Measurements from ENCODE around the gene DCST2. TPM values are rescaled to one million over a fixed set of nuclear protein-coding genes. Genes with fewer than 3 reads are reported as not detected.
A peak's percentile ranks its signal among the peaks of the same experiment; 100 is the strongest.
"Not testable (repeated sequence)": the region's sequence is repeated elsewhere in the genome, so short reads cannot be mapped to it uniquely, and the experiment has no call there.

DCST2 gene
- total RNA-seq, 2 experiments from 2014 or later, result 0.46 to 0.67 TPM

DNA sequence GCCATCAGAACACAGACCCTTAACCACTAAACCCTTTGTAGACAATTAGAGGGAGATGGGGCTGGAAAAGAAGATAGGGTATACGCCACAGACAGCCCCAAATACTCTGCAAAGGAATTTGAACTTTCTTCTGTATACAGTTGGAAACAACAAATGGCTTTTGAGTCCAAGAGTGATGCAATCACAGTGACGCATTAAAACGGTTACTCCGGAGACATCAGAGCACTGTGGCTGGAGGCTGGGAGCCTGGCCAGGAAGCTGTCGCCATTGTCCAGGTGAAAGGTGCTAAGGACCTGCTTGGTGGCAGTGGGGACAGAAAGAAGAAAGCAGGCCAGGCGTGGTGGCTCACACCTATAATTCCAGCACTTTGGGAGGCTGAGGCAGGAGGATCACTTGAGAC, 46.3 kb downstream of the DCST2 start:
- Mint-ChIP-seq H3K4me3 (no peak overlapping the region), H3K27ac (no peak overlapping the region), H3K9me3 (ENCODE audit: low read depth) (no peaks in the 10 kb centered on the region), H3K36me3 (ENCODE audit: low read depth) (peaks cover 24% of the 10 kb centered on the region), H3K27me3 (no peaks in the 10 kb centered on the region), H3K4me1 (peaks cover 21% of the 10 kb centered on the region)
- POLR2A ChIA-PET, result no interaction called here
- ATAC-seq (no peak), DNase-seq (no peak)
- CTCF ChIA-PET, result interaction anchor here (1.2 to 2.2 kb wide), 2 partner anchors 11 to 26 kb away, joined by 3 to 9 read pairs; partner anchors contain the start of gene PYGO2
- intact Hi-C loops (cut with DNase I, micrococcal nuclease), result no loop called here

GRCh38 chr1:154986736-154987135, 46.8 kb downstream of the DCST2 start:
- ChIA-PET CTCF (interaction anchor here (1.1 to 6.5 kb wide), 3 partner anchors 10 to 25 kb away, joined by 3 to 82 read pairs (median 4); partner anchors contain the start of genes LENEP and PYGO2), POLR2A (interaction anchor here (0.8 kb wide), 1 partner anchor 10 kb away, joined by 6 read pairs; no protein-coding TSS in a partner anchor)
- H3K9me3 Mint-ChIP-seq (ENCODE audit: low read depth); DNase-seq; ATAC-seq; H3K4me3 Mint-ChIP-seq; intact Hi-C loops (cut with DNase I, micrococcal nuclease); H3K27me3 Mint-ChIP-seq; H3K27ac Mint-ChIP-seq: not testable (repeated sequence)
- H3K4me1 Mint-ChIP-seq, result peaks cover 23% of the 10 kb centered on the region
- H3K36me3 Mint-ChIP-seq (ENCODE audit: low read depth), result peaks cover 26% of the 10 kb centered on the region

DNA sequence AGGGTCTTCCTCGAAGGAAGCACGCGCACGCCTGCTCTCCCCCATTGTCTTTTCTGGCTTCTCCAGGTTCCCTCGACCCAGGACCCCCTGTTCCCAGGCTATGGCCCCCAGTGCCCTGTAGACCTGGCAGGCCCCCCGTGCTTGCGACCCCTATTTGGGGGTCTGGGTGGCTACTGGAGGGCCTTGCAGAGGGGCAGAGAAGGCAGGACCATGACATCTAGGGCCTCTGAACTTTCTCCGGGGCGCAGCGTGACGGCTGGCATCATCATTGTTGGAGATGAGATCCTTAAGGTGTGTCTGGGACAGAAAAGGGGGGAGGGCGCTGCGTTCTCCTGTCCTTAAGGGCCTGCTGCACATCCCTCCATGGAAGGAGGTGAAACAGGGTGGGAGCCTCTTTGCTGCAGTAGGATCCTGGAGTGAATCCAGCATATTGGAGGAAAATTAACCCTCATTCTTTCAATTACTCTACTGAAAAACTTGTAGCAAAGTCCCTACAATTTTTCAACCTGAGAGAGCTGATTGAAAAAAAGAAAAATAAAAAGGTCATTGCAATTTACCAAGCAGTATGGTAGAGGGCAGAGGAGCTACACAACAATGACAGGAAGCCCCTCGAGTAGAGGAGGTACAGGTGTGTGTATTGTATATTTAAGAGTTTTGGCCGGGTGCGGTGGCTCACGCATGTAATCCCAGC, 49.7 kb downstream of the DCST2 start:
- DNase-seq, result peak; percentile 32
- Mint-ChIP-seq H3K27me3 (no peaks in the 10 kb centered on the region), H3K9me3 (ENCODE audit: low read depth) (no peaks in the 10 kb centered on the region), H3K4me1 (peaks cover 25% of the 10 kb centered on the region), H3K36me3 (ENCODE audit: low read depth) (peaks cover 31% of the 10 kb centered on the region), H3K4me3 (no peak overlapping the region), H3K27ac (no peak overlapping the region)
- no peak for ATAC-seq
- CTCF ChIA-PET, result interaction anchor here (0.5 to 6.5 kb wide), 17 partner anchors 12 to 649 kb away, joined by 3 to 82 read pairs (median 4); partner anchors contain the start of genes LENEP and PBXIP1
- intact Hi-C loops (cut with DNase I, micrococcal nuclease), result loop anchor here (1.0 to 5.0 kb wide), 10 partner anchors 10 to 188 kb away; partner anchors contain the start of genes ADAM15 (in 2 of the 2), CKS1B (in 2 of the 2), KRTCAP2 (in 1 of the 2) and PYGO2 (in 1 of the 2)
- POLR2A ChIA-PET, result interaction anchor here (0.6 to 2.5 kb wide), 6 partner anchors 10 to 99 kb away, joined by 3 to 10 read pairs (median 4); partner anchors contain the start of gene PYGO2

DNA sequence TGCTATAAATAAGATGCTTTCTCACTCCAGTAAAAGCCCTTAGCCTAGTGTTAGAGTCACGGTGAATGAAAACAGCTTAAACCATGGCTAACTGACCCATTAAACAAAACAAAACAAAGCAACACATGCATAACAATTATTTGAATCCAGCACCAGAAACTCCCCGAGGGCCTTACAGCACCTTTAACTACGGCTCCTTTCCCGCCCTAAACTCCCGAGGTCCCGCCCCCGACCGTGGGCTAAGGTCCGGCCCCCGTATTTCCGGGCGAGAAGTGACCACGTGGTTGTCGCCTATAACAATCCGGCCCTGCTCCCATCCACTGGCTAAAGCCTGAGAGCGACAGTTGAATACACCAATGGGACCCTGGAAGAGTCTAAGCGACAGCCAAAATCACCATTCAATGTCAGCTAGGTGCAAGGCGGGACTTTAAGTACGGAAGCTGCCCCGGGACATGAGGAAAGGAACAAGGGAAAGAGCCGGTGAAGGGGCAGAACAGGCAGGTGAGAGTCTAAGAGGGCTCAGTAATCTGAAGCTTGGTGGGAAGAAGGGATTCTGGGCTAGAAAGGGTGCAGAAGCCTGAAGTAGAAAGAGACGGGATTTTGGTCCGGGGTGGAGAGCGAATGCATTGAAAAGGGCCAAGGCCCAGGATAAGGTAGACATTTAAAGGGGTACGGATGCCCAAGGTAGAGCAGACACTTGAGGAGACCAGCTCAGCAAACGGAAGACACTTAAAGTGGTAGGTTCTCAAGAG, 50.5 kb downstream of the DCST2 start, which contains the start of gene FLAD1:
Gene FLAD1 (plus strand): TSS at position 448 of the 752 bp plus-strand sequence. CDS start 351 bp downstream, outside the sequence.
- ChIA-PET CTCF (interaction anchor here (0.5 to 6.5 kb wide), 12 partner anchors 13 to 648 kb away, joined by 3 to 82 read pairs (median 4); partner anchors contain the start of genes LENEP and PBXIP1), POLR2A (interaction anchor here (0.6 to 2.5 kb wide), 8 partner anchors 10 to 98 kb away, joined by 3 to 10 read pairs (median 4); partner anchors contain the start of gene PYGO2)
- Mint-ChIP-seq H3K27me3 (no peaks in the 10 kb centered on the region), H3K9me3 (ENCODE audit: low read depth) (no peaks in the 10 kb centered on the region), H3K36me3 (ENCODE audit: low read depth) (peaks cover 31% of the 10 kb centered on the region), H3K4me3 (no peak within 1 kb of the TSS), H3K27ac (no peak within 1 kb of the TSS), H3K4me1 (peaks cover 21% of the 10 kb centered on the region)
- DNase-seq (peak; percentile 97), ATAC-seq (peak; percentile 99)
- intact Hi-C loops (cut with DNase I, micrococcal nuclease), result loop anchor here (1.0 to 5.0 kb wide), 10 partner anchors 9 to 189 kb away; partner anchors contain the start of genes ADAM15 (in 2 of the 2), CKS1B (in 2 of the 2), KRTCAP2 (in 1 of the 2) and PYGO2 (in 1 of the 2)

- DNase-seq (no peak), ATAC-seq (no peak)
- intact Hi-C loops (cut with DNase I, micrococcal nuclease), result loop anchor here (2.0 to 5.0 kb wide), 3 partner anchors 16 to 190 kb away; partner anchors contain the start of genes ADAM15 (in 1 of the 2), KRTCAP2 (in 1 of the 2) and TRIM46 (in 1 of the 2)
- Mint-ChIP-seq H3K4me3 (no peak overlapping the region), H3K27ac (no peak overlapping the region), H3K9me3 (ENCODE audit: low read depth) (no peaks in the 10 kb centered on the region), H3K36me3 (ENCODE audit: low read depth) (peaks cover 32% of the 10 kb centered on the region), H3K4me1 (peaks cover 23% of the 10 kb centered on the region), H3K27me3 (no peaks in the 10 kb centered on the region)
- ChIA-PET POLR2A (interaction anchor here (0.6 to 2.5 kb wide), 7 partner anchors 11 to 1125 kb away, joined by 3 to 10 read pairs (median 5); no protein-coding TSS in a partner anchor), CTCF (interaction anchor here (1.0 to 6.5 kb wide), 3 partner anchors 14 to 34 kb away, joined by 4 to 82 read pairs (median 25); partner anchors contain the start of genes LENEP and PBXIP1)
These were observed 51.2 kb downstream of the DCST2 start for GRCh38 chr1:154982341-154982740.

DNA sequence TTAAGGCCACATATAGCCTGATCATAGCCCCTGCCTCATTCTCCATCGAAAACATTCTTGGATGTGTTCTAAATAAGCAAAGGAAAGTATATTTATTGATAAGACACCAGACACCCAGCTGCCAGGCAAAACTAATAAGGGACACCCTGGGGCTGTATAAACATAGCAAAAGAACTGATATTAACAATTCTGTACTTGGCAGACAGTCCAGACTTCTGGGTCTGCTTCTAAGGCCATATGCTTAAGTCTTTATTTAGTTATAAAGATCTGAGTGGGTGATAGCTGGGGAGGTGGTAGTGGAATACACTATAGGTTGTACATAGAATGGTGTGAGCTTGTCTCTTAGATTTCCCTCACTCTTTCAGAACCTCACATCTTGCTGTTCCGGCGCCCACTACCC, 55.2 kb downstream of the DCST2 start:
- intact Hi-C loops (cut with DNase I, micrococcal nuclease), result loop anchor here in 1 of 2 experiments (10.0 kb wide), 2 partner anchors 706 to 794 kb away; partner anchors contain the start of genes DAP3 and YY1AP1
- POLR2A ChIA-PET, result interaction anchor here (0.6 kb wide), 1 partner anchor 47 kb away, joined by 9 read pairs; no protein-coding TSS in a partner anchor
- Mint-ChIP-seq H3K27me3 (no peaks in the 10 kb centered on the region), H3K36me3 (ENCODE audit: low read depth) (peaks cover 27% of the 10 kb centered on the region), H3K4me3 (no peak overlapping the region), H3K27ac (no peak overlapping the region), H3K4me1 (peaks cover 12% of the 10 kb centered on the region), H3K9me3 (ENCODE audit: low read depth) (no peaks in the 10 kb centered on the region)
- DNase-seq (no peak), ATAC-seq (no peak)
- CTCF ChIA-PET, result interaction anchor here (1.4 to 4.1 kb wide), 3 partner anchors 16 to 21 kb away, joined by 4 to 15 read pairs (median 7); no protein-coding TSS in a partner anchor

DNA sequence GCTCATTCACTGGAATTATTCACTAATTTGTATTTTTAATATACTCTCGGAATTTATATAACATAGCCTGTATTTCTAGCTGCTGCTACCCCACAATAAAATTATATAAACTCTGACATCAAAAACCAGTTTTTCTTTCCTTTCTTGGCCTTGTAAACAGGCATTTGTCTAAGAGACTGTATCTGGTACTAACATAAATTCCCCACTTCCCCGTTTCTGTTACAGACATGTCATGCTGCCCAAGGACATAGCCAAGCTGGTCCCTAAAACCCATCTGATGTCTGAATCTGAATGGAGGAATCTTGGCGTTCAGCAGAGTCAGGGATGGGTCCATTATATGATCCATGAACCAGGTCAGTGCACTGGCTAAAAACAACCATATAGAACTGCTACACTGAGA, 55.8 kb downstream of the DCST2 start:
- not testable (repeated sequence) for H3K27me3 Mint-ChIP-seq; DNase-seq; H3K9me3 Mint-ChIP-seq (ENCODE audit: low read depth); H3K4me3 Mint-ChIP-seq; ATAC-seq
- ChIA-PET POLR2A (interaction anchor here (0.6 kb wide), 1 partner anchor 47 kb away, joined by 9 read pairs; no protein-coding TSS in a partner anchor), CTCF (interaction anchor here (0.7 to 4.1 kb wide), 3 partner anchors 17 to 22 kb away, joined by 3 to 15 read pairs (median 7); no protein-coding TSS in a partner anchor)
- H3K4me1 Mint-ChIP-seq, result peaks cover 15% of the 10 kb centered on the region
- peak overlapping the region; percentile 2 for H3K27ac Mint-ChIP-seq
- intact Hi-C loops (cut with DNase I, micrococcal nuclease), result loop anchor here in 1 of 2 experiments (10.0 kb wide), 2 partner anchors 707 to 793 kb away; partner anchors contain the start of genes DAP3 and YY1AP1
- H3K36me3 Mint-ChIP-seq (ENCODE audit: low read depth), result peaks cover 27% of the 10 kb centered on the region

GRCh38 chr1:154975409-154976059, 58.0 kb downstream of the DCST2 start:
- ChIA-PET POLR2A (interaction anchor here (0.7 to 2.3 kb wide), 7 partner anchors 23 to 670 kb away, joined by 3 to 12 read pairs (median 3); partner anchors contain the start of genes EFNA4 and PMVK), CTCF (interaction anchor here (0.6 to 2.9 kb wide), 7 partner anchors 10 to 109 kb away, joined by 3 to 12 read pairs (median 3); no protein-coding TSS in a partner anchor)
- H3K9me3 Mint-ChIP-seq (ENCODE audit: low read depth), result no peaks in the 10 kb centered on the region
- intact Hi-C loops (cut with DNase I, micrococcal nuclease), result loop anchor here (2.0 to 10.0 kb wide), 3 partner anchors 41 to 791 kb away; partner anchors contain the start of genes DAP3 (in 1 of the 2) and YY1AP1 (in 1 of the 2)
- H3K4me3 Mint-ChIP-seq, result no peak overlapping the region
- H3K27me3 Mint-ChIP-seq, result no peaks in the 10 kb centered on the region
- DNase-seq, result peak; percentile 73
- no peak for ATAC-seq
- no peak overlapping the region for H3K27ac Mint-ChIP-seq
- H3K36me3 Mint-ChIP-seq (ENCODE audit: low read depth), result peaks cover 27% of the 10 kb centered on the region
- H3K4me1 Mint-ChIP-seq, result peaks cover 28% of the 10 kb centered on the region

DNA sequence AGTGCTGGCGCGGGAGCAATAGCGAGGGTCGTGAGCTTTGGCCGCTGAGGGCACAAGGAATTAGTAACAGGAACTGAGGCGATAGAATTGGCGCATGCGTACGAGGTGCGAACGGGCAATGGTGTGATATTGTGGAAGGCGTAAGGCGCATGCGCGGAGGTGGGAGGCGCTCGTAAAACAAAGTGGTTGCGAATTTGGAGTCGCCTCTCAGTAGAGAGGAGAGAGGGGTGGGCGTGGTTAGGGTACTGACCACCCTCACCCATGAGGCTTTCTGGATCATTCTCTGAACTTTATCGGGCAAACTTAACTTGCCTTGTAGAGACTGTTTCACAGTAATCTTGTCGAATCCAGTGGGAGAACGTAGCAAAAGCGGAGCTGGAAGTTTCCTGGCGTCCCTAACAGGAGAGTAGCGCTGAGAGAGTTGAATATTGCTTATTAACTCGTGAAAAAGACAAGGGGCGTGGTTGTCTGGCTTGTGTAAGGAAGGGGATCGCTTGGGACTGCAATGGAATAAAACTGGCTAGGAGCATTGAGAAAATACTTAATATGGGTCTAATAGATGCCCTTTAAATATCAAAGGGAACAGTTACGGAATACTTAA, 58.7 kb downstream of the DCST2 start:
- CTCF ChIA-PET, result interaction anchor here (0.5 to 2.9 kb wide), 6 partner anchors 23 to 1471 kb away, joined by 3 to 15 read pairs (median 3); no protein-coding TSS in a partner anchor
- H3K4me1 Mint-ChIP-seq, result peaks cover 28% of the 10 kb centered on the region
- POLR2A ChIA-PET, result interaction anchor here (0.7 to 2.3 kb wide), 8 partner anchors 24 to 670 kb away, joined by 3 to 12 read pairs (median 3); partner anchors contain the start of genes EFNA4 and PMVK
- intact Hi-C loops (cut with DNase I, micrococcal nuclease), result loop anchor here (1.0 to 10.0 kb wide), 19 partner anchors 8 to 790 kb away; partner anchors contain the start of genes FLAD1 (in 2 of the 2), UBE2Q1 (in 2 of the 2), ADAM15 (in 1 of the 2) and ADAR (in 1 of the 2)
- H3K27ac Mint-ChIP-seq, result no peak overlapping the region
- no peaks in the 10 kb centered on the region for H3K9me3 Mint-ChIP-seq (ENCODE audit: low read depth)
- DNase-seq, result peak; percentile 97
- ATAC-seq, result peak; percentile 47
- no peak overlapping the region for H3K4me3 Mint-ChIP-seq
- H3K27me3 Mint-ChIP-seq, result no peaks in the 10 kb centered on the region
- H3K36me3 Mint-ChIP-seq (ENCODE audit: low read depth), result peaks cover 24% of the 10 kb centered on the region

Measured in activated CD4-positive, alpha-beta T cell treated with anti-CD3 and anti-CD28 coated beads for 36 hours (primary cell).